Neutrophil (primary cell): ENCODE results near the gene KCNAB2.
"Not testable (repeated sequence)": the region's sequence is repeated elsewhere in the genome, so short reads cannot be mapped to it uniquely, and the experiment has no call there.

Source experiments
- H3K27ac ChIP-seq: fragments of 200-600 bp; sonication (generic); 2 replicates; pipeline ENCODE4 v1.5.1; 2016; ENCODE audit warnings: mild to moderate bottlenecking, moderate library complexity
- H3K27me3 ChIP-seq: fragments of 200-600 bp; sonication (generic); 2 replicates; pipeline ENCODE4 v1.6.0; 2016; ENCODE audit warnings: mild to moderate bottlenecking
- H3K36me3 ChIP-seq: fragments of 200-600 bp; sonication (generic); 2 replicates; pipeline ENCODE4 v1.5.1; 2017
- H3K4me1 ChIP-seq, 2 experiments: fragments of 200-600 bp in 1 of 2; sonication (generic) in 1 of 2; 1 replicate in 1 of 2; 2 replicates in 1 of 2; pipeline versions ENCODE4 v1.5.1 to v1.6.1; 2013 to 2016; ENCODE audit warnings: low read depth in 1 of 2, low read length in 1 of 2, mild to moderate bottlenecking in 1 of 2, moderate library complexity in 1 of 2; ENCODE audit not compliant: control insufficient read depth in 1 of 2, insufficient read depth in 1 of 2
- H3K4me3 ChIP-seq, 2 experiments: fragments of 200-600 bp in 1 of 2; sonication (generic) in 1 of 2; 1 replicate in 1 of 2; 2 replicates in 1 of 2; pipeline ENCODE4 v1.5.1; 2013 to 2016; ENCODE audit warnings: low read depth in 1 of 2, low read length in 1 of 2, mild to moderate bottlenecking in 1 of 2, moderate library complexity in 1 of 2
- H3K9me3 ChIP-seq: fragments of 200-600 bp; sonication (generic); 2 replicates; pipeline ENCODE4 v1.5.1; 2016
- CTCF ChIP-seq: fragments of 200-600 bp; sonication (generic); IDR thresholded peaks from 2 replicates; pipeline ENCODE4 v1.5.1; 2016; ENCODE audit warnings: antibody characterized with exemption

KCNAB2 gene

GRCh38 chr1:6011946-6012258 is 33.8 kb upstream of the KCNAB2 start:
- Histone ChIP-seq H3K27me3 (no peaks in the 10 kb centered on the region), H3K4me1 (peaks cover 7 to 12% of the 10 kb centered on the region in 2 experiments), H3K9me3 (no peaks in the 10 kb centered on the region), H3K36me3 (peaks cover 33% of the 10 kb centered on the region), H3K4me3 (no peak overlapping the region), H3K27ac (no peak overlapping the region)
- TF ChIP-seq CTCF: no peak

GRCh38 chr1:6012529-6013318 is 33.0 kb upstream of the KCNAB2 start:
- no peaks in the 10 kb centered on the region for H3K27me3 ChIP-seq
- H3K4me1 ChIP-seq: peaks cover 7 to 12% of the 10 kb centered on the region in 2 experiments
- no peaks in the 10 kb centered on the region for H3K9me3 ChIP-seq
- H3K36me3 ChIP-seq: peaks cover 34% of the 10 kb centered on the region
- no peak overlapping the region for H3K27ac ChIP-seq
- no peak for TF ChIP-seq CTCF
- no peak overlapping the region for H3K4me3 ChIP-seq

- TF ChIP-seq CTCF: no peak
- Histone ChIP-seq H3K4me3 (no peak overlapping the region), H3K36me3 (peaks cover 34% of the 10 kb centered on the region), H3K27ac (no peak overlapping the region), H3K27me3 (no peaks in the 10 kb centered on the region), H3K9me3 (no peaks in the 10 kb centered on the region), H3K4me1 (peaks cover 7 to 12% of the 10 kb centered on the region in 2 experiments)
These were observed 32.2 kb upstream of the KCNAB2 start for GRCh38 chr1:6013491-6013890.

- Histone ChIP-seq H3K4me1 (peaks cover 2 to 4% of the 10 kb centered on the region in 2 experiments), H3K9me3 (no peaks in the 10 kb centered on the region), H3K36me3 (peaks cover 37% of the 10 kb centered on the region), H3K27ac (peak overlapping the region; percentile 64), H3K4me3 (no peak overlapping the region), H3K27me3 (no peaks in the 10 kb centered on the region)
- TF ChIP-seq CTCF: no peak
These were observed 31.3 kb upstream of the KCNAB2 start for GRCh38 chr1:6014130-6014999.

- TF ChIP-seq CTCF: no peak
- H3K27me3 ChIP-seq: no peaks in the 10 kb centered on the region
- H3K36me3 ChIP-seq: peaks cover 49% of the 10 kb centered on the region
- no peaks in the 10 kb centered on the region for H3K4me1 ChIP-seq
- no peak overlapping the region for H3K4me3 ChIP-seq
- no peak overlapping the region for H3K27ac ChIP-seq
- no peaks in the 10 kb centered on the region for H3K9me3 ChIP-seq
These were observed 29.4 kb upstream of the KCNAB2 start for GRCh38 chr1:6016191-6016865.

- peaks cover 49% of the 10 kb centered on the region for H3K36me3 ChIP-seq
- not testable (repeated sequence) for H3K27ac ChIP-seq, H3K27me3 ChIP-seq, H3K4me1 ChIP-seq, H3K9me3 ChIP-seq, H3K4me3 ChIP-seq
These were observed 28.0 kb upstream of the KCNAB2 start for GRCh38 chr1:6017654-6018053.
